Astrocyte of the spinal cord (primary cell): ENCODE data around the gene RBP4.

Experiments
- DNase-seq: peaks from one replicate; pipeline ENCODE4 v3.0.0; 2011; ENCODE audit warnings: low read depth, low spot score
- H3K4me3 ChIP-seq: 2 replicates; pipeline ENCODE4 v1.5.1; 2011; ENCODE audit warnings: low read depth, mild to moderate bottlenecking, low read length, moderate library complexity
- CTCF ChIP-seq: IDR thresholded peaks from 2 replicates; pipeline ENCODE4 v1.5.1; 2012; ENCODE audit warnings: low read depth, mild to moderate bottlenecking, low read length, inconsistent platforms
- in situ Hi-C: cut with HindIII; loops from 2 replicates; pipeline ENCODE4 v1.10.0; 2017; ENCODE audit warnings: low sequenced_read_pairs

Gene RBP4

GRCh38 chr10:93560541-93560940 is 40.5 kb downstream of the RBP4 start:
- TF ChIP-seq CTCF, result no peak
- no peak overlapping the region for H3K4me3 ChIP-seq
- DNase-seq, result no peak
- in situ Hi-C loops, result no loop called here

- TF ChIP-seq CTCF, result no peak
- in situ Hi-C loops, result no loop called here
- no peak for DNase-seq
- no peak overlapping the region for H3K4me3 ChIP-seq
Measured at GRCh38 chr10:93559490-93559889, 41.5 kb downstream of the RBP4 start.

- H3K4me3 ChIP-seq, result no peak overlapping the region
- in situ Hi-C loops, result no loop called here
- DNase-seq, result peak; percentile 37
- peak; percentile 81 for TF ChIP-seq CTCF
Measured at GRCh38 chr10:93554760-93555432, 46.1 kb downstream of the RBP4 start.

- H3K4me3 ChIP-seq, result no peak overlapping the region
- no peak for TF ChIP-seq CTCF
Measured at GRCh38 chr10:93554316-93554663, 46.7 kb downstream of the RBP4 start.

GRCh38 chr10:93553482-93554315 is 47.3 kb downstream of the RBP4 start:
- in situ Hi-C loops, result no loop called here
- no peak overlapping the region for H3K4me3 ChIP-seq
- TF ChIP-seq CTCF, result no peak
- DNase-seq, result no peak

More at GRCh38 chr10:93554316-93554663, 46.7 kb downstream of the RBP4 start:
- in situ Hi-C loops, result no loop called here
- DNase-seq, result no peak

- H3K4me3 ChIP-seq, result no peak overlapping the region
- in situ Hi-C loops, result no loop called here
- TF ChIP-seq CTCF, result no peak
- DNase-seq, result no peak
Measured at GRCh38 chr10:93552780-93553179, 48.3 kb downstream of the RBP4 start.
